ENCODE measurements around the gene RALGPS1.

- TF ChIP-seq, protein P1, sequence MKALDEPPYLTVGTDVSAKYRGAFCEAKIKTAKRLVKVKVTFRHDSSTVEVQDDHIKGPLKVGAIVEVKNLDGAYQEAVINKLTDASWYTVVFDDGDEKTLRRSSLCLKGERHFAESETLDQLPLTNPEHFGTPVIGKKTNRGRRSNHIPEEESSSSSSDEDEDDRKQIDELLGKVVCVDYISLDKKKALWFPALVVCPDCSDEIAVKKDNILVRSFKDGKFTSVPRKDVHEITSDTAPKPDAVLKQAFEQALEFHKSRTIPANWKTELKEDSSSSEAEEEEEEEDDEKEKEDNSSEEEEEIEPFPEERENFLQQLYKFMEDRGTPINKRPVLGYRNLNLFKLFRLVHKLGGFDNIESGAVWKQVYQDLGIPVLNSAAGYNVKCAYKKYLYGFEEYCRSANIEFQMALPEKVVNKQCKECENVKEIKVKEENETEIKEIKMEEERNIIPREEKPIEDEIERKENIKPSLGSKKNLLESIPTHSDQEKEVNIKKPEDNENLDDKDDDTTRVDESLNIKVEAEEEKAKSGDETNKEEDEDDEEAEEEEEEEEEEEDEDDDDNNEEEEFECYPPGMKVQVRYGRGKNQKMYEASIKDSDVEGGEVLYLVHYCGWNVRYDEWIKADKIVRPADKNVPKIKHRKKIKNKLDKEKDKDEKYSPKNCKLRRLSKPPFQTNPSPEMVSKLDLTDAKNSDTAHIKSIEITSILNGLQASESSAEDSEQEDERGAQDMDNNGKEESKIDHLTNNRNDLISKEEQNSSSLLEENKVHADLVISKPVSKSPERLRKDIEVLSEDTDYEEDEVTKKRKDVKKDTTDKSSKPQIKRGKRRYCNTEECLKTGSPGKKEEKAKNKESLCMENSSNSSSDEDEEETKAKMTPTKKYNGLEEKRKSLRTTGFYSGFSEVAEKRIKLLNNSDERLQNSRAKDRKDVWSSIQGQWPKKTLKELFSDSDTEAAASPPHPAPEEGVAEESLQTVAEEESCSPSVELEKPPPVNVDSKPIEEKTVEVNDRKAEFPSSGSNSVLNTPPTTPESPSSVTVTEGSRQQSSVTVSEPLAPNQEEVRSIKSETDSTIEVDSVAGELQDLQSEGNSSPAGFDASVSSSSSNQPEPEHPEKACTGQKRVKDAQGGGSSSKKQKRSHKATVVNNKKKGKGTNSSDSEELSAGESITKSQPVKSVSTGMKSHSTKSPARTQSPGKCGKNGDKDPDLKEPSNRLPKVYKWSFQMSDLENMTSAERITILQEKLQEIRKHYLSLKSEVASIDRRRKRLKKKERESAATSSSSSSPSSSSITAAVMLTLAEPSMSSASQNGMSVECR (CRISPR knock-in tag; IDR thresholded peaks at IDR 0.05; ENCODE audit: borderline replicate concordance) = no peak
- TF ChIP-seq, protein P2, sequence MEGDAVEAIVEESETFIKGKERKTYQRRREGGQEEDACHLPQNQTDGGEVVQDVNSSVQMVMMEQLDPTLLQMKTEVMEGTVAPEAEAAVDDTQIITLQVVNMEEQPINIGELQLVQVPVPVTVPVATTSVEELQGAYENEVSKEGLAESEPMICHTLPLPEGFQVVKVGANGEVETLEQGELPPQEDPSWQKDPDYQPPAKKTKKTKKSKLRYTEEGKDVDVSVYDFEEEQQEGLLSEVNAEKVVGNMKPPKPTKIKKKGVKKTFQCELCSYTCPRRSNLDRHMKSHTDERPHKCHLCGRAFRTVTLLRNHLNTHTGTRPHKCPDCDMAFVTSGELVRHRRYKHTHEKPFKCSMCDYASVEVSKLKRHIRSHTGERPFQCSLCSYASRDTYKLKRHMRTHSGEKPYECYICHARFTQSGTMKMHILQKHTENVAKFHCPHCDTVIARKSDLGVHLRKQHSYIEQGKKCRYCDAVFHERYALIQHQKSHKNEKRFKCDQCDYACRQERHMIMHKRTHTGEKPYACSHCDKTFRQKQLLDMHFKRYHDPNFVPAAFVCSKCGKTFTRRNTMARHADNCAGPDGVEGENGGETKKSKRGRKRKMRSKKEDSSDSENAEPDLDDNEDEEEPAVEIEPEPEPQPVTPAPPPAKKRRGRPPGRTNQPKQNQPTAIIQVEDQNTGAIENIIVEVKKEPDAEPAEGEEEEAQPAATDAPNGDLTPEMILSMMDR (IDR thresholded peaks at IDR 0.05) = no peak
- TF ChIP-seq PREB (CRISPR knock-in tag; IDR thresholded peaks at IDR 0.05; ENCODE audit: borderline replicate concordance) (no peak), MYBL2 (CRISPR knock-in tag; IDR thresholded peaks at IDR 0.05) (no peak)
- TF ChIP-seq, protein P3, sequence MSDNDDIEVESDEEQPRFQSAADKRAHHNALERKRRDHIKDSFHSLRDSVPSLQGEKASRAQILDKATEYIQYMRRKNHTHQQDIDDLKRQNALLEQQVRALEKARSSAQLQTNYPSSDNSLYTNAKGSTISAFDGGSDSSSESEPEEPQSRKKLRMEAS (CRISPR knock-in tag; IDR thresholded peaks at IDR 0.05) = no peak
Measured at GRCh38 chr9:127098916-127099553, 184.5 kb downstream of the RALGPS1 start.
